ENCODE results near the gene SSR1. TPM values are rescaled to one million over a fixed set of nuclear protein-coding genes. Genes with fewer than 3 reads are reported as not detected.

Gene SSR1
- total and polyA plus RNA-seq, 2 of the 13 experiments (the other 11 are each of a cell fraction or from before 2014, with no cell fraction given), result 203 to 243 TPM

- no peak for TF ChIP-seq ELK4 (CRISPR knock-in tag; IDR thresholded peaks at IDR 0.05; ENCODE audit: borderline replicate concordance)
- TF ChIP-seq BHLHE40 (IDR thresholded peaks at IDR 0.05; ENCODE audit: low read length), result peak; percentile 86
- TF ChIP-seq ZXDC (CRISPR knock-in tag; IDR thresholded peaks at IDR 0.05), result no peak
- no peak for TF ChIP-seq ZNF746 (CRISPR knock-in tag; IDR thresholded peaks at IDR 0.05)
- no peak for TF ChIP-seq ZNF274 (CRISPR knock-in tag; IDR thresholded peaks at IDR 0.05)
- no peak for TF ChIP-seq CBFB (CRISPR knock-in tag; IDR thresholded peaks at IDR 0.05)
- no peak for TF ChIP-seq NFYC (CRISPR knock-in tag; IDR thresholded peaks at IDR 0.05)
- no peak for TF ChIP-seq EHMT2 (IDR thresholded peaks at IDR 0.05; ENCODE audit: borderline replicate concordance, low read depth, low read length)
- no peak for TF ChIP-seq MLLT10 (CRISPR knock-in tag; IDR thresholded peaks at IDR 0.05)
- TF ChIP-seq PRDM10 (CRISPR knock-in tag; IDR thresholded peaks at IDR 0.05; ENCODE audit: low read depth), result peak; percentile 47; the same call in 1 of the 2 replicates
- no peak for TF ChIP-seq ZKSCAN1 (IDR thresholded peaks at IDR 0.05; ENCODE audit: low read length)
- TF ChIP-seq ZNF354B (CRISPR knock-in tag; IDR thresholded peaks at IDR 0.05), result 0 out of 2 replicates have a peak, but pooled peaks have one; percentile 15
- no peak for TF ChIP-seq ZNF3 (CRISPR knock-in tag; IDR thresholded peaks at IDR 0.05)
- TF ChIP-seq ZNF83 (CRISPR knock-in tag; IDR thresholded peaks at IDR 0.05; ENCODE audit: borderline replicate concordance), result 0 out of 2 replicates have a peak, but pooled peaks have one; percentile 67
- TF ChIP-seq GABPA (IDR thresholded peaks at IDR 0.05; ENCODE audit: low read depth, low read length), result no peak
- peak; percentile 1; the same call in 1 of the 2 replicates for TF ChIP-seq GABPA (CRISPR knock-in tag; IDR thresholded peaks at IDR 0.05; ENCODE audit: low read depth)
- TF ChIP-seq RARA (CRISPR knock-in tag; IDR thresholded peaks at IDR 0.05), result peak; percentile 86
- TF ChIP-seq ZKSCAN8 (CRISPR knock-in tag; IDR thresholded peaks at IDR 0.05; ENCODE audit: borderline replicate concordance), result peak; percentile 13; the same call in 1 of the 2 replicates
- TF ChIP-seq BRF2 (CRISPR knock-in tag; IDR thresholded peaks at IDR 0.05), result no peak
- peak; percentile 57 for TF ChIP-seq CBX1 (IDR thresholded peaks at IDR 0.05; ENCODE audit: low read depth)
Observed at GRCh38 chr6:7241709-7242645, 71.0 kb downstream of the SSR1 start (continued).
